ENCODE results near the gene ZNF554. TPM values are rescaled to one million over a fixed set of nuclear protein-coding genes. Genes with fewer than 3 reads are reported as not detected.

ZNF554 gene
- 2.9 and 5.0 TPM in 2 replicates for total RNA-seq

DNA sequence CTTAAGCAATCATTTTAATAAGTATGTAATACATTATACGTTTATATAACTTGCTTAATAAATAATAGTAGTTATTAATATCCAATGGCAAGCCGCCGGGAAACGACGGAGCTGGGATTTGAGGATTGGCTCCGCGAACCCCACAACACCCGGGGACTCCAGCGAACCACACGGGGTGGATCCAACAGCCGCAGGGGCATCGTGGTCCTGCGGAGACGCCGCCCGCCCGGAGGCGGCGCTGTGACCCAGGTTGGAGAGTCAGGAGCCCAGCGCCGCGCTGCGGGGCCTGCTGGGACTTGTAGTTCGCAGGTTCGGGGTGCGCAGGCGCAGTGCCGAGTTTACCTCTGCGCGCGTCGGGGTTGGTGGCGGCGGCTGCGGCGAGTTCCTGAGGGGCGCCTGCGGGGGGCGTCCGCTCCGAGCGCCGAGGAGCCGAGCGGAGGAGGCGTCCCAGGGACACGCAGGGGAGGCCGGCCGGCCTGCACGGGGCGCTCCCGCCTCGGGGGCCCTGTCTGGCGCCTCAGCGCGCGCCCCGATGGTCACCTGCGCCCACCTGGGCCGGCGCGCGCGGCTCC, at the start of gene ZNF554:
TSS of gene ZNF554 (plus strand) at position 329 of the 572 bp plus-strand sequence. CDS start at position 533, 204 bp downstream.

DNA sequence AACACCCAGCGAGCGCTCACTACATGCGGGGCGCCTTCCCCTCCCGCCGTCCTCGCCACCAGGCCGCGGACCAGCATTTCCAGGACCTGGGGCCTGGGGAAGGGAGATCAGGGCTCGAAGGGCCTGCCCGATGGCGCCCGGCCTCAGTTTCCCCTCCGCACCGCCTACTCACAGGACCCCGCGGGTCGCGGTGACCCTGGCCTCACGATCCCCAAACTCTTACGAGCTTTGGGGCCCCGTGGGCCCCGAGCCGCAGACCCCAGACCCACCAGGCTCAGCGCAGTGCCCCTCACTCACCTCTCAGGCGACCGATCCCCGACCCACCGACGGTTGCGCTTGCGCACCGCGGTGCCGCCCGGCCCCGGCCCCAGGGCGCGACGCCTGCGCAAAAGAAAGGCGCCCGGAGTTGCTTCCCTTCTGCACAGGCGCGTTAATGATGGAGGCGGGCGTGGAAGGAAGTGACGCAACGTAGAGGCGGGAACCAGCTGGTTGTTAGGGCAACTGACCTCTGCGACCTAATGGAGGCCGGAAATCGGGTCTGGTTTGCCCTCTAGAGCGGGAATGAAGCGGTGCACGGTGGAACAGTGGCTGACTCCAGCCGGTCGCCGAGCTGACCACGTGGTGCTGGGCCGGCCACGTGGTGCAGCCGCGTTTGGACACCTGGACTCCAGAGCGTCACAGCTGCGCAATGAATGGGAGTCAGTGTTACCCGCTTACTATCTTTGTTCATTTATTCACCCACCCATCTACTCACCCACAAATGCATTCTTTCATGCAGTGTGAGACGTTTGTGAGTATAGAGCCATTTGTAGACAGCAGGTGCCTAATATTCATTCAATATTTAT, 36.5 kb upstream of the ZNF554 start, which contains the start of gene SGTA:
TSS of gene SGTA (minus strand) at position 338 of the 845 bp plus-strand sequence. CDS start 14,205 bp downstream, outside the sequence.

DNA sequence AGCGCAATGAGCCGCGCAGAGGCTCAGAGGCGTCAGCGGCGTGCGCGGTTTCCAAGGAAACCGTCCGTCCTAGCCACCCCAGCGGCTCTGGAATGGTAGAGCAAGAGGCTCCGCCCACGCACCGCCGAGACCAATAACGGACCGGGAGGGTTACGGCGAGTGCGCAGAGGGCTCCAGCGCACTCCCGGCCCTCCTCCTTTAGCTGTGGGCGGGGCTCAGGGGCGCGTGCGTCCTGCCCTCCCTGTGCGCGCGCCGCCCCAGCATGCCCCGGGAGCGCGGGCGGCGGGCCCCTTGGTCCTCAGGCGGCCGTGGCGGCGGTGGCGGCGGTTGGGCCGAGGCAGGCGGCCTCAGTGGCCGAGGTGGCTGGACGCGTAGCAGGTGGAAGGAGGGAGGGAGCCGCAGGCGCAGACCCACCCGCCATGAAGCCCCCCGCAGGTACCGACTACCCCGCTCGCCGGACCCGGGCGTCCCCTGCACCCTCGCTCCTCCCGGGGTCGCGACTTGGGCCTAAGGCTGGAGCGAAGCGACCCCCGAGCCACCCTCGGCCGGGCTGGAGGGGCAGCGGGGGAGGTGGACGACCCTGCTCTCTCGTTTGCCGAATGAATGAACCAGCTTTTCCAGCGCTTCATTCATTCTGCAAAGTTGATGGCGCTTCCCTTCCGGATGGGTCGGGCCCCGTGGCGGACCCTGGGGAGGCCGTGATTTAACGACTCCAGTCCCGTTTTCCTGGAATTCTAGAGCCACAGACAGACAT, 34.2 kb upstream of the ZNF554 start, which contains the start of gene THOP1:
TSS of gene THOP1 (plus strand) at position 260 of the 754 bp plus-strand sequence. CDS start at position 420, 160 bp downstream.

DNA sequence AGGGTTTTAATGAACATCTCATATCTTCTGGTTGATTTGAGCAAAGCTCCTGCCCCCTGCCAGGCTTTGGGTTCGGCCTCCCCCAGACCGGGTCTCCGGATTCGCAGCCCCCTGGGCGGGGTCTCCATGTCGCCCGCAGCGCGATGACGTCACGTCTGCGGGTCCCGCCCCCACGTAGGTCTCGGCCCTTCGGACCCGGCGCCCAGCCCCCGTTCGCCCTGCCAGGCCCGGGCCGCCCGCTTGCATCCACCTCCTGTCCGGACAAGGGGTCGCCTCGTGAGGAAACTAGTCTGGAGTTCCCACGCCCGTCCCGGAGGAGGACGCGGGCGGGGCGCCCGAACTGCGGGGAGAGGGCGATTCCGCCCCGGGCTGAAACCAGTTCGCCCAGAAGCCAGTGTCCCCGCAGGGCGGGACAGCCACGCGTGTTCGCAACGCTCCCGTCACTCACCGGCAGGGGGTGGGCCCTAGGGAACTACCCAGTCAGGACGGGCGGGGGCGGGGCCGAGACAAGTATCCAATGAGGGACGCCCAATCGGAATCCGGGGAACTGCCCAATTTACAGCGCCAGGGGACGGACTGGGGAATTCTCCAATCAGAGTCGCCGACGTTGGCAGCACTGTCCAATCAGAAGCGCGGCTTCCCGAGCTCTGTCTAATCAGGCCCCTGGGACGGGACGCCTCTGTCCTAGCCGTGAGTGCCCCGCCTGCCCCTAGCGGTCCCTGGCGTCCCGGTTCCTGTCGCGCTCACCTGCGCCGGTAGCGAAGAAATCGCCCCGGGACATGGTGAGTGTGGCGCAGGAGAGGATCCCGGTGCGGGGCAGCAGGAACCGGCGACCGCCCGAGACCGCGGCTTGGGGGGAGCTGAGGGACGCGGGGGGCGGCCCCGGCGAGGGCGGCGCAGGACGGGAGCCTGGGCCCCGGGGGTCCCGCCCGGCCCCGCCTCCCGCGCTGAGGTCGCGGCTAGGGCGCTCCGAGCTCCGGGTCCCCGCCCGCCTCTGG, 21.4 kb downstream of the ZNF554 start, which contains the start of gene ZNF555:
TSS of gene ZNF555 (plus strand) at position 682 of the 998 bp plus-strand sequence. CDS start at position 780, 98 bp downstream.

GRCh38 chr19:2867025-2867991, 47.6 kb downstream of the ZNF554 start, which contains the start of gene ZNF556:
Gene ZNF556, plus strand, starts transcription at chr19:2867335. Its CDS starts 87 bp downstream, at chr19:2867422.

Other genes starting within 250 kb of the ZNF554 start
- gene GNG7, start 117.2 kb upstream of the ZNF554 start, total RNA-seq = 0.09 and 0.30 TPM in 2 replicates
- 0.59 and 1.0 TPM in 2 replicates for gene DIRAS1, start 98.5 kb upstream of the ZNF554 start, total RNA-seq
- 23.6 and 29.4 TPM in 2 replicates for gene SLC39A3, start 79.9 kb upstream of the ZNF554 start, total RNA-seq
- 24.3 and 46.1 TPM in 2 replicates for gene SGTA, start 36.6 kb upstream of the ZNF554 start, total RNA-seq
- 60.0 and 90.5 TPM in 2 replicates for gene THOP1, start 34.4 kb upstream of the ZNF554 start, total RNA-seq
- 7.2 and 8.3 TPM in 2 replicates for gene ZNF555, start 21.6 kb downstream of the ZNF554 start, total RNA-seq
- gene ZNF556, start 47.5 kb downstream of the ZNF554 start, total RNA-seq = not detected in 2 replicates
- gene ZNF57, start 81.1 kb downstream of the ZNF554 start, total RNA-seq = 3.0 and 3.7 TPM in 2 replicates
- gene ZNF77, start 125.1 kb downstream of the ZNF554 start, total RNA-seq = 4.2 and 5.0 TPM in 2 replicates
- 0.55 and 0.89 TPM in 2 replicates for gene TLE6, start 157.7 kb downstream of the ZNF554 start, total RNA-seq
- gene TLE2, start 209.4 kb downstream of the ZNF554 start, total RNA-seq = 0.88 and 0.89 TPM in 2 replicates
- gene TLE5, start 242.6 kb downstream of the ZNF554 start, total RNA-seq = 84.3 and 153 TPM in 2 replicates